ENCODE measurements around the gene BIVM. TPM values are rescaled to one million over a fixed set of nuclear protein-coding genes. Genes with fewer than 3 reads are reported as not detected.
A peak's percentile ranks its signal among the peaks of the same experiment; 100 is the strongest.

The BIVM gene
- total and polyA plus RNA-seq, 4 donors = 30.6 to 62.2 (median 52.6) TPM

- H3K36me3 ChIP-seq (ENCODE audit: control insufficient read depth, insufficient read depth, low read length) = peaks cover 6% of the 10 kb centered on the region
- H3K27me3 ChIP-seq (ENCODE audit: control insufficient read depth, insufficient read depth, low read length) = no peaks in the 10 kb centered on the region
- H3K27ac ChIP-seq (ENCODE audit: low read depth, low read length) = no peak overlapping the region
- WGBS (ENCODE audit: insufficient coverage) = 100% methylated on average over 1 of the region's 1 CpG
- H3K4me3 ChIP-seq (ENCODE audit: low read depth, low read length) = no peak overlapping the region
- H3K9me3 ChIP-seq (ENCODE audit: control insufficient read depth, insufficient read depth, low read length) = peaks cover 4% of the 10 kb centered on the region
- H3K4me1 ChIP-seq (ENCODE audit: control insufficient read depth, insufficient read depth, low read length) = no peaks in the 10 kb centered on the region
- no peak for DNase-seq (ENCODE audit: low read depth in 4 of 6, low spot score in 6 of 6)
Observed at GRCh38 chr13:102781591-102781990, 17.3 kb upstream of the BIVM start.

DNA sequence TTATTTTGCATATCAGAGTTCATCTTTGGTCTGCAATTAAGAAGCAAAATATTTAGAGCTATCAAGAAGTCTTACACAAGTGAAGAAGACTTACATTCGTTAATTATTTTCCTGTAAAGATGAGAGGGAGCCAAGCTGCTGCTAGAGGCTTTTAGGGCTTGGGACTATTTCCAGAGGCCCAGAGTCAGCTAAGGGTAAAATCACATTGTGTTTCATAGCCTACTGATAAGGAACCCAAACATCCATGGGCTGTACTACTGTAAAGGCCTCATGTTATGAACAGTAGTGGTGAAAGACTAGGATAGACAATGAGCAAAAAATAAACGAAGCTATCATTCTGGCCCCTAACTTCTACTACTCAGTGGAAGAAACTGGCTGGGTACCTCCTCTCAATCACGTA lies 14.4 kb upstream of the BIVM start:
- WGBS (ENCODE audit: insufficient coverage) = 83% methylated on average over 1 of the region's 3 CpGs
- Histone ChIP-seq H3K9me3 (ENCODE audit: control insufficient read depth, insufficient read depth, low read length) (peaks cover 4% of the 10 kb centered on the region), H3K27me3 (ENCODE audit: control insufficient read depth, insufficient read depth, low read length) (no peaks in the 10 kb centered on the region), H3K36me3 (ENCODE audit: control insufficient read depth, insufficient read depth, low read length) (peaks cover 20% of the 10 kb centered on the region), H3K4me3 (ENCODE audit: low read depth, low read length) (no peak overlapping the region), H3K27ac (ENCODE audit: low read depth, low read length) (no peak overlapping the region), H3K4me1 (ENCODE audit: control insufficient read depth, insufficient read depth, low read length) (no peaks in the 10 kb centered on the region)
- no peak for DNase-seq (ENCODE audit: low read depth in 4 of 6, low spot score in 6 of 6)

- no CpG with 5 or more reads among the region's 8 CpGs for WGBS (ENCODE audit: insufficient coverage)
- DNase-seq (ENCODE audit: low read depth in 4 of 6, low spot score in 6 of 6) = no peak
- Histone ChIP-seq H3K9me3 (ENCODE audit: control insufficient read depth, insufficient read depth, low read length) (no peaks in the 10 kb centered on the region), H3K4me1 (ENCODE audit: control insufficient read depth, insufficient read depth, low read length) (no peaks in the 10 kb centered on the region), H3K36me3 (ENCODE audit: control insufficient read depth, insufficient read depth, low read length) (peaks cover 23% of the 10 kb centered on the region), H3K27ac (ENCODE audit: low read depth, low read length) (no peak overlapping the region), H3K27me3 (ENCODE audit: control insufficient read depth, insufficient read depth, low read length) (no peaks in the 10 kb centered on the region), H3K4me3 (ENCODE audit: low read depth, low read length) (no peak overlapping the region)
Observed at GRCh38 chr13:102788683-102789082, 10.2 kb upstream of the BIVM start.

GRCh38 chr13:102792396-102792795 lies 6.5 kb upstream of the BIVM start:
- H3K27ac ChIP-seq (ENCODE audit: low read depth, low read length) = no peak overlapping the region
- DNase-seq (ENCODE audit: low read depth in 4 of 6, low spot score in 6 of 6) = no peak
- H3K4me3 ChIP-seq (ENCODE audit: low read depth, low read length) = no peak overlapping the region
- H3K27me3 ChIP-seq (ENCODE audit: control insufficient read depth, insufficient read depth, low read length) = no peaks in the 10 kb centered on the region
- 94% methylated on average over 1 of the region's 1 CpG for WGBS (ENCODE audit: insufficient coverage)
- H3K4me1 ChIP-seq (ENCODE audit: control insufficient read depth, insufficient read depth, low read length) = peaks cover 2% of the 10 kb centered on the region
- H3K9me3 ChIP-seq (ENCODE audit: control insufficient read depth, insufficient read depth, low read length) = no peaks in the 10 kb centered on the region
- peaks cover 25% of the 10 kb centered on the region for H3K36me3 ChIP-seq (ENCODE audit: control insufficient read depth, insufficient read depth, low read length)

- no peak overlapping the region for H3K27ac ChIP-seq (ENCODE audit: low read depth, low read length)
- H3K27me3 ChIP-seq (ENCODE audit: control insufficient read depth, insufficient read depth, low read length) = no peaks in the 10 kb centered on the region
- H3K4me3 ChIP-seq (ENCODE audit: low read depth, low read length) = no peak overlapping the region
- no peaks in the 10 kb centered on the region for H3K9me3 ChIP-seq (ENCODE audit: control insufficient read depth, insufficient read depth, low read length)
- H3K36me3 ChIP-seq (ENCODE audit: control insufficient read depth, insufficient read depth, low read length) = peaks cover 17% of the 10 kb centered on the region
- 78% methylated on average over 5 of the region's 9 CpGs for WGBS (ENCODE audit: insufficient coverage)
- DNase-seq (ENCODE audit: low read depth in 4 of 6, low spot score in 6 of 6) = no peak
- peaks cover 4% of the 10 kb centered on the region for H3K4me1 ChIP-seq (ENCODE audit: control insufficient read depth, insufficient read depth, low read length)
Observed at GRCh38 chr13:102793611-102794355, 5.1 kb upstream of the BIVM start.

- no peaks in the 10 kb centered on the region for H3K27me3 ChIP-seq (ENCODE audit: control insufficient read depth, insufficient read depth, low read length)
- H3K9me3 ChIP-seq (ENCODE audit: control insufficient read depth, insufficient read depth, low read length) = no peaks in the 10 kb centered on the region
- peak overlapping the region; percentile 73 for H3K27ac ChIP-seq (ENCODE audit: low read depth, low read length)
- H3K4me1 ChIP-seq (ENCODE audit: control insufficient read depth, insufficient read depth, low read length) = peaks cover 9% of the 10 kb centered on the region
- peak overlapping the region; percentile 91 for H3K4me3 ChIP-seq (ENCODE audit: low read depth, low read length)
- peak in 5 of 6 donors; percentile 7 to 54 (median 15) for DNase-seq (ENCODE audit: low read depth in 4 of 6, low spot score in 6 of 6)
- under 1% methylated on average over 64 of the region's 69 CpGs for WGBS (ENCODE audit: insufficient coverage)
- peaks cover 7% of the 10 kb centered on the region for H3K36me3 ChIP-seq (ENCODE audit: control insufficient read depth, insufficient read depth, low read length)
Observed at GRCh38 chr13:102799426-102800144, 666 bp downstream of the BIVM start.

GRCh38 chr13:102800145-102801041 lies 1.5 kb downstream of the BIVM start:
- DNase-seq (ENCODE audit: low read depth in 4 of 6, low spot score in 6 of 6) = peak; percentile 45 to 93 (median 67)
- peak overlapping the region; percentile 91 for H3K4me3 ChIP-seq (ENCODE audit: low read depth, low read length)
- H3K36me3 ChIP-seq (ENCODE audit: control insufficient read depth, insufficient read depth, low read length) = peaks cover 3% of the 10 kb centered on the region
- H3K4me1 ChIP-seq (ENCODE audit: control insufficient read depth, insufficient read depth, low read length) = peaks cover 9% of the 10 kb centered on the region
- H3K9me3 ChIP-seq (ENCODE audit: control insufficient read depth, insufficient read depth, low read length) = no peaks in the 10 kb centered on the region
- peak overlapping the region; percentile 73 for H3K27ac ChIP-seq (ENCODE audit: low read depth, low read length)
- under 1% methylated on average over 60 of the region's 81 CpGs for WGBS (ENCODE audit: insufficient coverage)
- H3K27me3 ChIP-seq (ENCODE audit: control insufficient read depth, insufficient read depth, low read length) = no peaks in the 10 kb centered on the region

GRCh38 chr13:102805680-102806079 lies 6.8 kb downstream of the BIVM start:
- Histone ChIP-seq H3K27ac (ENCODE audit: low read depth, low read length) (no peak overlapping the region), H3K36me3 (ENCODE audit: control insufficient read depth, insufficient read depth, low read length) (peaks cover 5% of the 10 kb centered on the region), H3K4me1 (ENCODE audit: control insufficient read depth, insufficient read depth, low read length) (peaks cover 5% of the 10 kb centered on the region), H3K27me3 (ENCODE audit: control insufficient read depth, insufficient read depth, low read length) (no peaks in the 10 kb centered on the region), H3K9me3 (ENCODE audit: control insufficient read depth, insufficient read depth, low read length) (peaks cover 2% of the 10 kb centered on the region), H3K4me3 (ENCODE audit: low read depth, low read length) (no peak overlapping the region)
- WGBS (ENCODE audit: insufficient coverage) = no CpG with 5 or more reads among the region's 3 CpGs
- no peak for DNase-seq (ENCODE audit: low read depth in 4 of 6, low spot score in 6 of 6)

GRCh38 chr13:102807699-102808098 lies 8.8 kb downstream of the BIVM start:
- no peaks in the 10 kb centered on the region for H3K27me3 ChIP-seq (ENCODE audit: control insufficient read depth, insufficient read depth, low read length)
- peaks cover 7% of the 10 kb centered on the region for H3K36me3 ChIP-seq (ENCODE audit: control insufficient read depth, insufficient read depth, low read length)
- no peak overlapping the region for H3K27ac ChIP-seq (ENCODE audit: low read depth, low read length)
- H3K4me1 ChIP-seq (ENCODE audit: control insufficient read depth, insufficient read depth, low read length) = no peaks in the 10 kb centered on the region
- peaks cover 2% of the 10 kb centered on the region for H3K9me3 ChIP-seq (ENCODE audit: control insufficient read depth, insufficient read depth, low read length)
- WGBS (ENCODE audit: insufficient coverage) = no CpG with 5 or more reads among the region's 3 CpGs
- H3K4me3 ChIP-seq (ENCODE audit: low read depth, low read length) = no peak overlapping the region
- DNase-seq (ENCODE audit: low read depth in 4 of 6, low spot score in 6 of 6) = no peak
